Loucy (cell line): ENCODE measurements around the gene QPCT.

Experiments used
- H2AFZ ChIP-seq: fragments of 200-600 bp; sonication (generic); 2 replicates; pipeline ENCODE4 v1.6.0; 2016; ENCODE audit warnings: antibody characterized with exemption, mild to moderate bottlenecking, low read length, moderate library complexity
- H3F3A ChIP-seq: fragments of 200-600 bp; 2 replicates; pipeline ENCODE4 v1.6.0; 2016; ENCODE audit warnings: antibody characterized with exemption, low read depth, mild to moderate bottlenecking
- H3K27me3 ChIP-seq: fragments of 200-600 bp; sonication (generic); 2 replicates; pipeline ENCODE4 v1.6.1; 2014; ENCODE audit warnings: low read length, mild to moderate bottlenecking; ENCODE audit not compliant: insufficient read depth, poor library complexity, severe bottlenecking
- H3K36me3 ChIP-seq: fragments of 200-600 bp; sonication (generic); 2 replicates; pipeline ENCODE4 v1.6.1; 2016; ENCODE audit warnings: low read length; ENCODE audit not compliant: insufficient read depth
- H3K4me1 ChIP-seq: fragments of 200-600 bp; sonication (generic); 2 replicates; pipeline ENCODE4 v1.5.1; 2014; ENCODE audit warnings: low read length, mild to moderate bottlenecking; ENCODE audit not compliant: insufficient read depth, poor library complexity, severe bottlenecking
- H3K4me2 ChIP-seq: fragments of 200-600 bp; sonication (generic); 2 replicates; pipeline ENCODE4 v1.6.0; 2014; ENCODE audit warnings: antibody characterized with exemption, low read length, low read depth, mild to moderate bottlenecking; ENCODE audit not compliant: poor library complexity, severe bottlenecking
- H3K4me3 ChIP-seq: fragments of 200-600 bp; sonication (generic); 2 replicates; pipeline ENCODE4 v1.5.1; 2014; ENCODE audit warnings: low read length, mild to moderate bottlenecking, mixed read lengths; ENCODE audit not compliant: poor library complexity, severe bottlenecking
- H3K79me2 ChIP-seq: fragments of 200-600 bp; sonication (generic); 2 replicates; pipeline ENCODE4 v1.6.1; 2014; ENCODE audit warnings: low read length; ENCODE audit not compliant: insufficient read depth
- H3K9ac ChIP-seq: fragments of 200-600 bp; sonication (generic); 2 replicates; pipeline ENCODE4 v1.6.0; 2014; ENCODE audit warnings: mild to moderate bottlenecking, low read depth, low read length, moderate library complexity; ENCODE audit not compliant: poor library complexity, severe bottlenecking
- H3K9me2 ChIP-seq: fragments of 200-600 bp; sonication (generic); replicated peaks from 2 replicates; pipeline ENCODE4 v1.6.1; 2016; ENCODE audit warnings: low read depth, low read length, mixed read lengths
- H3K9me3 ChIP-seq: fragments of 200-600 bp; sonication (generic); 2 replicates; pipeline ENCODE4 v1.6.1; 2014; ENCODE audit warnings: mild to moderate bottlenecking, antibody characterized with exemption, low read length, low read depth; ENCODE audit not compliant: insufficient read depth
- H4K20me1 ChIP-seq: fragments of 200-600 bp; sonication (generic); 2 replicates; pipeline ENCODE4 v1.6.0; 2014; ENCODE audit warnings: antibody characterized with exemption, low read length, mild to moderate bottlenecking; ENCODE audit not compliant: insufficient read depth, poor library complexity, severe bottlenecking
- CTCF ChIP-seq: fragments of 200-600 bp; sonication (generic); conservative IDR thresholded peaks from 2 replicates; pipeline ENCODE4 v1.5.1; 2014; ENCODE audit warnings: mild to moderate bottlenecking, antibody characterized with exemption, low read length
- EZH2phosphoT487 ChIP-seq: fragments of 200-600 bp; IDR thresholded peaks from 2 replicates; pipeline ENCODE4 v1.6.1; 2018; ENCODE audit warnings: antibody characterized with exemption, mild to moderate bottlenecking, moderate library complexity, borderline replicate concordance

The QPCT gene

GRCh38 chr2:37348155-37348554 is 3.7 kb downstream of the QPCT start:
- Histone ChIP-seq H3K36me3 (no peaks in the 10 kb centered on the region), H3K27me3 (no peaks in the 10 kb centered on the region), H3K9me3 (no peaks in the 10 kb centered on the region), H3K9ac (no peak overlapping the region), H3K4me1 (peaks cover 31% of the 10 kb centered on the region), H3F3A (no peaks in the 10 kb centered on the region), H3K79me2 (no peaks in the 10 kb centered on the region), H2AFZ (no peak overlapping the region), H3K4me3 (no peak overlapping the region), H3K9me2 (no peaks in the 10 kb centered on the region), H3K4me2 (no peak overlapping the region), H4K20me1 (no peaks in the 10 kb centered on the region)
- TF ChIP-seq CTCF: no peak
- no peak for TF ChIP-seq EZH2phosphoT487

DNA sequence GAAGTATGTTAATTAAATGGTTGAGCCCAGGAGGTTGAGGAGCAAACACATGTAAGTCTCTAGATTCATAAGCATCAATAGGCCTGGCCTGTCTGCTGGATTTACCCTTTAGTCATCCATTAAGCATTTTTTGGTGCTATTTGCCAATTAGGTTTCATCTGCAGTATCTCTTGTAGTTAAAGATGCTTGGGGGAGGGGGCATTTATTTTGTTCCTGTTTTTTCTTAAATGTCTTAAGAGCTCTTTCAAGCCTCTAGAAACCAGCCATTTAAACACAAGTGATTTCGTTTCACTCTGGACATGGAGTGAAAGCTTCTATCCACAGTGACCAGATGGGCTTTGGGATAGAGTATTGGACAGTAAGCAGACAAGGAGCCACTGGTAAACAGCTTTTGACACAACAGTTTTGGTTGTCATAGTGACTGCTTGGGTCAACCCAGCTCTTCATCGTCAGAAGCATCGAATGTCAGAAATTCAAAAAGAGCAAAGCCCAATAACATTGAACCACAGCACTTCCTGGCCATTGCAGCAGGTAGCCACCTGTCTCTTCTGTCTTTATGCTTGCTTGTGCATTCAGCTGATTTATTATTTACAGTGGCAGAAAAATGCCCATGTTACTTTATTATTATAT is 4.9 kb downstream of the QPCT start:
- Histone ChIP-seq H3K4me3 (no peak overlapping the region), H3K27me3 (no peaks in the 10 kb centered on the region), H4K20me1 (no peaks in the 10 kb centered on the region), H3K36me3 (no peaks in the 10 kb centered on the region), H3K9me3 (no peaks in the 10 kb centered on the region), H3K9ac (no peak overlapping the region), H3K4me2 (peak overlapping the region; percentile 3), H2AFZ (peak overlapping the region; percentile 23; the same call in 1 of the 2 replicates), H3K4me1 (peaks cover 19% of the 10 kb centered on the region), H3K79me2 (no peaks in the 10 kb centered on the region), H3K9me2 (no peaks in the 10 kb centered on the region), H3F3A (no peaks in the 10 kb centered on the region)
- no peak for TF ChIP-seq EZH2phosphoT487
- no peak for TF ChIP-seq CTCF

DNA sequence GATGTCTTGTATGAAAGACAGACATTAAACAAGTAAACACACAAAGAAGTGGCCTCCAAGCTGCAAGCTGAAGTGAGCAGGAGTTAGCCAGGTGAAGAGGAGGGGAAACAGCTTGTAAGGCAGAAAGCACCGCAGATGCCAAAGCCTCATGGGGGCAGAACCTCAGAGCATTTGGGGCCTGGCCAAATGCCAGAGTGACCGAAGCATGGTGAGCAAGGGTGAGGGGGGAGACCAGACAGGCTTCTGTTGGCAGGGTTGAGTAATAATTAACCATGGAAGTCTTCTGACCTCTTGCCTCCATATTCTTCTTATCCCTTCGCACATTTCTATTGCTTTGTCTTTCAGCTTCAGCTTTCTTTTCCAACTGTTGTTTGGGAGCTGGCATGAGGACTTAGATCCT is 5.6 kb downstream of the QPCT start:
- Histone ChIP-seq H3K4me2 (no peak overlapping the region), H3F3A (no peaks in the 10 kb centered on the region), H2AFZ (peak overlapping the region; percentile 9), H3K4me1 (peaks cover 13% of the 10 kb centered on the region), H3K9me2 (no peaks in the 10 kb centered on the region), H3K9me3 (no peaks in the 10 kb centered on the region), H3K27me3 (no peaks in the 10 kb centered on the region), H3K79me2 (no peaks in the 10 kb centered on the region), H3K4me3 (no peak overlapping the region), H3K36me3 (no peaks in the 10 kb centered on the region), H4K20me1 (no peaks in the 10 kb centered on the region), H3K9ac (no peak overlapping the region)
- TF ChIP-seq EZH2phosphoT487 (no peak), CTCF (no peak)
